H7 (cell line): Measurements from ENCODE around the gene ADGRL4. TPM values are rescaled to one million over a fixed set of nuclear protein-coding genes. Genes with fewer than 3 reads are reported as not detected.
"Not testable (repeated sequence)": the region's sequence is repeated elsewhere in the genome, so short reads cannot be mapped to it uniquely, and the experiment has no call there.

Source experiments
- DNase-seq: peaks from one replicate; pipeline ENCODE4 v3.0.0; 2012
- H3K27me3 ChIP-seq: 2 replicates; pipeline ENCODE4 v1.6.0; 2011; ENCODE audit warnings: mild to moderate bottlenecking, low read length; ENCODE audit not compliant: control insufficient read depth, insufficient read depth
- H3K36me3 ChIP-seq: replicated peaks from 2 replicates; pipeline ENCODE4 v1.5.1; 2011; ENCODE audit warnings: low read length; ENCODE audit not compliant: control insufficient read depth, insufficient read depth
- H3K4me3 ChIP-seq: 2 replicates; pipeline ENCODE4 v1.5.1; 2011; ENCODE audit warnings: low read depth, mild to moderate bottlenecking, control low read depth, low read length, moderate library complexity; ENCODE audit not compliant: insufficient read depth
- total RNA-seq: library from RNA; depleted of rRNA; stranded (reverse); fragments of >200 nt; shearing (Covaris generic); gene quantifications from 2 replicates; pipeline ENCODE4 v1.2.3, GENCODE V29; 2014

Gene ADGRL4
- total RNA-seq, 1 experiment from 2014 or later, result 0.07 TPM

- no peak for DNase-seq
- Histone ChIP-seq H3K27me3 (no peaks in the 10 kb centered on the region), H3K4me3 (no peak overlapping the region), H3K36me3 (no peaks in the 10 kb centered on the region)
Measured at GRCh38 chr1:78887458-78887857, 119.1 kb downstream of the ADGRL4 start.

GRCh38 chr1:78884685-78885452 is 121.7 kb downstream of the ADGRL4 start:
- H3K27me3 ChIP-seq, result no peaks in the 10 kb centered on the region
- H3K36me3 ChIP-seq, result no peaks in the 10 kb centered on the region
- no peak overlapping the region for H3K4me3 ChIP-seq
- DNase-seq, result peak; percentile 2

- DNase-seq, result no peak
- Histone ChIP-seq H3K4me3 (no peak overlapping the region), H3K27me3 (no peaks in the 10 kb centered on the region; the same call in 1 of the 2 replicates), H3K36me3 (no peaks in the 10 kb centered on the region)
Measured at GRCh38 chr1:78880223-78880622, 126.3 kb downstream of the ADGRL4 start.

DNA sequence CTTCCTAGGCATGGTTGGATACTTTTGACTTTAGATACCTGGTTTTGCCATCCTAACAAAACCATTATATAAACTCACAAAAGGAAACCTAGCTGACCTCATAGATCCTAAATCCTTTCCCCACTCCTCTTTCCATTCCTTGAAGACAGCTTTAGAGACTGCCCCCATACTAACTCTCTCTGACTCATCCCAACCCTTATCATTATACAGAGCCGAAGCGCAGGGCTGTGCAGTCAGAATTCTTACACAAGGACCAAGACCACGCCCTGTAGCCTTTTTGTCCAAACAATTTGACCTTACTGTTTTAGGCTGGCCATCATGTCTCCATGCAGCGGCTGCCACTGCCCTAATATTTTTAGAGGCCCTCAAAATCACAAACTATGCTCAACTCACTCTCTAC is 130.5 kb downstream of the ADGRL4 start:
- not testable (repeated sequence) for H3K27me3 ChIP-seq, H3K36me3 ChIP-seq, H3K4me3 ChIP-seq, DNase-seq

DNA sequence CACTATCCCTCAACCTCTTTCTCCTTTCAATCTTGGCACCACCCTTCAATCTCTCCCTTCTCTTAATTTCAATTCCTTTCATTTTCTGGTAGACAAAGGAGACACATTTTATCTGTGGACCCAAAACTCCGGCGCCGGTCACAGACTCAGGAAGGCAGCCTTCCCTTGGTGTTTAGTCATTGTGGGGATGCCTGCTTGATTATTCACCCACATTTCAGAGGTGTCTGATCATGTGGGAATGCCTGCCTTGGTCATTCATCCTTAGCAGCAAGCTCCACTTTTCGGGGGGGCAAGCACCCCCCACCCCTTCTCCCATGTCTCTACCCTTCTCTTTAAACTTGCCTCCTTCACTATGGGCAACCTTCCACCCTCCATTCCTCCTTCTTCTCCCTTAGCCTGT is 133.7 kb downstream of the ADGRL4 start:
- H3K27me3 ChIP-seq, H3K4me3 ChIP-seq, H3K36me3 ChIP-seq, DNase-seq: not testable (repeated sequence)

GRCh38 chr1:78871249-78871648 is 135.3 kb downstream of the ADGRL4 start:
- H3K36me3 ChIP-seq, result no peaks in the 10 kb centered on the region
- H3K27me3 ChIP-seq, result no peaks in the 10 kb centered on the region; the same call in 1 of the 2 replicates
- no peak overlapping the region for H3K4me3 ChIP-seq
- no peak for DNase-seq

GRCh38 chr1:78869136-78869535 is 137.4 kb downstream of the ADGRL4 start:
- DNase-seq, result no peak
- no peaks in the 10 kb centered on the region for H3K27me3 ChIP-seq
- H3K36me3 ChIP-seq, result no peaks in the 10 kb centered on the region
- no peak overlapping the region for H3K4me3 ChIP-seq

DNA sequence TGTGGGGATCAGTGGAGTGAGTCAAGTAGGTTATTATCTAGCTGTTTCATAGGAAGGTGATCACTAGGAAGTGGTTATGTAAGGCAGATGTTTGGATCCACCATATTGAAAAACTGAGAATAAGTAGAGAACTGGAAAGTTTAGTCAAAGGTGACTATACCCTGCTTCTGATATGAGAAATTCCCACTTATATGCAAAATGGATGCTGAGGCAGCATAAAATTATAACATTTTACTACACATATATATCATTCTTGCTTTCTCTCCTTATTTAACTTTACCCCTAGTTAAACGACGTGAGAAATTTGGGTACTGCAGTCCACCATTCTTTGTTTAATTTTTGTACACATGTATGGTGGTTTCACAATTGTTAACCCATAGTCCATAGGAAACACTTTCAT is 142.4 kb downstream of the ADGRL4 start:
- DNase-seq, result no peak
- H3K4me3 ChIP-seq, result no peak overlapping the region
- H3K27me3 ChIP-seq, result no peaks in the 10 kb centered on the region

DNA sequence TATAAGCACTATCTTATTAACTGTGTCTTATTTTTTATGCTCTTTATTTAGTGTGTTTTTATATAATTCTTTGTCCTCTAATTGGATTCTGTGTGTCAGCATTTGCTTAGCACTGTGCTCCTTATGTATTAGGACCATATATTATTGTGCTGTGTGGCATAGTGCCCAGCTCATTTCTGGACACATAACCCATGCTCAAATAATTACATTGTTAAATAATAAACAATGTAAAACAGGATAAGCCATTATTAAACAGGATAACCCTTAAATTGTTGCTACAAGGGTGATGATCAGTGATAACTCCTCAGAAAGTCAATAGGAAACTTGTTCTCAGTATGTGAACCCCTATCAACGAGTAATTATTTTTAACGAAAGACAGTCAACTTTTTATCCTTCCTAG is 150.4 kb downstream of the ADGRL4 start:
- Histone ChIP-seq H3K27me3 (no peaks in the 10 kb centered on the region), H3K36me3 (no peaks in the 10 kb centered on the region), H3K4me3 (no peak overlapping the region)
- DNase-seq, result no peak

More for the DNA sequence above, 142.4 kb downstream of the ADGRL4 start:
- H3K36me3 ChIP-seq, result no peaks in the 10 kb centered on the region

GRCh38 chr1:78855258-78855657 is 151.3 kb downstream of the ADGRL4 start:
- no peaks in the 10 kb centered on the region for H3K27me3 ChIP-seq

DNA sequence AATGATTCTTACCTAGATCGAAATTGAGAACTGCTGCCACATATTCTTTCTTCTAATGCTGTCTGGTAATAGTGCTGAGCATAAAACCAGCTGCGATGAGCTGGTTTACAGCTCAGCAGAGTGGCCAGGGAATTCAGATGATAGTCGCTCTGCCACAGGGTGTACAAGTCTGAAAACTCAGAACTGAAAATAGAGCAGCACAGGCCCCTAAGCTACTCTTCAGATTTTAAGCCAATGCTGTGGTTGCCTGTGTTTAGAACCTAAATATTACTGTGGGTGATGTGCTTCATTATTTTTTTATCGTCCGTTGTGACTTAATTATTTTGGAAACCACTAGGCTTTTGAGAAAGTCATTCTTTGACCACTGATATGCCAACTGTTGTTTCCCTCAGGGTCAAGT is 152.0 kb downstream of the ADGRL4 start:
- no peaks in the 10 kb centered on the region for H3K27me3 ChIP-seq
- no peaks in the 10 kb centered on the region for H3K36me3 ChIP-seq
- no peak for DNase-seq
- no peak overlapping the region for H3K4me3 ChIP-seq

More at GRCh38 chr1:78855258-78855657, 151.3 kb downstream of the ADGRL4 start:
- no peak for DNase-seq
- Histone ChIP-seq H3K36me3 (no peaks in the 10 kb centered on the region), H3K4me3 (no peak overlapping the region)

DNA sequence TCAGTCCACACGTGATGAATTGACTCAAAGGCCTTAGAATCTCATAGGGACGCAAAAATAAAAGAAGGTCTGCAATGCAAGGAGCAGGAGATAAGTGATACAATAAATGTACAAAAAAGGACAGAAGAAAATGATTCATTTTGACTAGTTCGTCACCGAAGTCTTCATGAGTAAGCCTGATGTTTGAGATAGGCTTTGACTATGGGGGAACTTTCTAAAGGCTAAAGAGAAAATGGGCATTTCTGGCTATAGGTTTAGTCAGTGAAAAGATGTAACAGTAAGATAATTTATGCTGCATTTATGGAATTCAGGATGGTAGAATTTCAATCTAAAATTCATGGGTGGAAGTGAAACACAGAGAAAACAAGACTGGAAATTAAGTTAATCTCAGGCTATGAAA is 163.0 kb downstream of the ADGRL4 start:
- Histone ChIP-seq H3K4me3 (no peak overlapping the region), H3K36me3 (no peaks in the 10 kb centered on the region), H3K27me3 (no peaks in the 10 kb centered on the region)
- no peak for DNase-seq

- Histone ChIP-seq H3K36me3 (no peaks in the 10 kb centered on the region), H3K27me3 (no peaks in the 10 kb centered on the region), H3K4me3 (no peak overlapping the region)
- DNase-seq, result no peak
Measured at GRCh38 chr1:78843111-78843510, 163.4 kb downstream of the ADGRL4 start.

- Histone ChIP-seq H3K27me3 (no peaks in the 10 kb centered on the region), H3K4me3 (no peak overlapping the region), H3K36me3 (no peaks in the 10 kb centered on the region)
- peak; percentile 9 for DNase-seq
Measured at GRCh38 chr1:78840453-78841271, 165.9 kb downstream of the ADGRL4 start.
